ENCODE data around the gene TBXA2R. TPM values are rescaled to one million over a fixed set of nuclear protein-coding genes. Genes with fewer than 3 reads are reported as not detected.

TBXA2R gene
- total and polyA plus RNA-seq, 2 of the 8 experiments (the other 6 are each of a cell fraction or from before 2014, with no cell fraction given), result 0.39 to 0.50 TPM

DNA sequence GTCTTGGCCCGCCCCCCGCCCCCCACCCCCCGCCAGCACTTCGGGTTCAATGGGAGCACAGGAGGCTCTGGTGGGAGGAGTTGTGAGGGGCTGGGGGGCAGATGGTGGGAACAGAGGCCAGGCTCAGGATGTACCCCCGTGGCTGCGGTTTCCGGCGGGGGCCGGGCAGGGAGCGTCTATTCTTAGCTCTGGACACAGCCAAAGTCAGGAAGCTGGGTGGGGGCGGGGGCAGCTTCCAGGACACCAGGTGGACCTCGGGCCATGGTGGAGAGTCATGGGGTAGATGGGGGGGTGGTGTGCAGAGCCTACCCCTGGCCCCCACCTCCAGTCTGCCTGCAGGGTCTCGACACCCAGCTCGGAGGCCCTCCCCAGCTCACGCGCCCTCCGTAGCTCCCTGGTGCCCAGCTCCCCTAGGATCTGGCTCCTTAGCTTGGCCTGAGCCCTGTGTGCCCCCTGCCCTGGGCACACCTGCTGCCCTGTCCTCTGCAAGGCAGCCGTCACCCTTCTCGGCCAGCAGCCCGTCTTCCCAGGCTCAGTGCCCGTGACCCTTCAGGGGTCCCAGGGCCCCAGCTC lies 2.2 kb upstream of the TBXA2R start:
- Histone ChIP-seq H3K23me2 (ENCODE audit: low read depth, low read length) (peaks cover 18% of the 10 kb centered on the region; the same call in 1 of the 2 replicates), H2AK5ac (ENCODE audit: low read depth, low read length) (no peak overlapping the region), H3K4me1 (replicated peaks in 1 of 4; ENCODE audit: control insufficient read depth in 3 of 4, insufficient read depth in 4 of 4, low read length in 3 of 4) (peaks cover 3 to 14% (median 12%) of the 10 kb centered on the region in 4 experiments), H3K4me3 (ENCODE audit: extremely low read depth in 1 of 4, insufficient read depth in 2 of 4, low read depth in 3 of 4, low read length in 4 of 4) (no peak overlapping the region), H4K5ac (ENCODE audit: insufficient read length, low read depth, low read length) (no peak overlapping the region), H4K8ac (ENCODE audit: extremely low read depth, insufficient read depth, low read length) (no peak overlapping the region), H3K56ac (replicated peaks; ENCODE audit: insufficient read length, low read depth, low read length) (no peak overlapping the region), H3K36me3 (ENCODE audit: control insufficient read depth in 2 of 4, insufficient read depth in 4 of 4, low read length in 3 of 4) (peaks cover 0 to 21% (median 3%) of the 10 kb centered on the region in 4 experiments; a peak in 2 of 8 replicates), H3K9ac (replicated peaks in 1 of 4; ENCODE audit: extremely low read depth in 1 of 4, low read depth in 3 of 4, low read length in 3 of 4) (no peak overlapping the region; a peak in 1 of 7 replicates), H2BK5ac (ENCODE audit: low read depth, low read length) (no peak overlapping the region), H3K4me2 (ENCODE audit: insufficient read depth in 1 of 2, low read depth in 2 of 2, low read length in 2 of 2) (no peak overlapping the region; a peak in 1 of 4 replicates), H3K4ac (replicated peaks; ENCODE audit: insufficient read length, low read depth, low read length) (no peak overlapping the region), H2BK15ac (ENCODE audit: low read length) (no peak overlapping the region), H3K23ac (ENCODE audit: insufficient read length) (no peak overlapping the region), H3K27me3 (replicated peaks in 1 of 4; ENCODE audit: control insufficient read depth in 3 of 4, extremely low read depth in 1 of 4, insufficient read depth in 3 of 4, low read length in 3 of 4) (peaks cover 0 to 16% (median 13%) of the 10 kb centered on the region in 4 experiments; a peak in 5 of 7 replicates), H3K79me1 (ENCODE audit: low read depth, low read length) (no peaks in the 10 kb centered on the region; the same call in 1 of the 2 replicates), H3K27ac (ENCODE audit: low read depth, low read length) (no peak overlapping the region), H3K14ac (ENCODE audit: insufficient read length) (no peak overlapping the region), H2BK12ac (ENCODE audit: low read depth, low read length) (no peak overlapping the region), H2AFZ (ENCODE audit: low read length) (no peak overlapping the region), H3K18ac (ENCODE audit: extremely low read depth, low read length) (peak overlapping the region; percentile 60; the same call in 1 of the 2 replicates), H3K79me2 (ENCODE audit: control insufficient read depth in 1 of 2, insufficient read depth in 2 of 2, low read length in 2 of 2) (no peaks in the 10 kb centered on the region), H4K20me1 (replicated peaks in 1 of 2; ENCODE audit: control insufficient read depth in 1 of 2, insufficient read depth in 2 of 2, low read length in 2 of 2) (peaks cover 2 to 13% of the 10 kb centered on the region in 2 experiments), H3K9me3 (ENCODE audit: insufficient read depth in 2 of 2, low read depth in 1 of 2, low read length in 1 of 2) (no peaks in the 10 kb centered on the region), H2BK20ac (ENCODE audit: low read length) (no peak overlapping the region), H4K91ac (replicated peaks; ENCODE audit: insufficient read length, low read length) (no peak overlapping the region), H2BK120ac (replicated peaks; ENCODE audit: low read depth, low read length) (no peak overlapping the region)
- CTCF ChIA-PET (ENCODE audit: partially characterized antibody), result interaction anchor here (0.8 to 4.0 kb wide), 11 partner anchors 10 to 96 kb away, joined by 3 to 23 read pairs (median 4); partner anchors contain the start of gene GIPC3
- POLR2A ChIA-PET (ENCODE audit: partially characterized antibody), result interaction anchor here (0.6 to 1.9 kb wide), 6 partner anchors 10 to 152 kb away, joined by 3 to 6 read pairs (median 4); no protein-coding TSS in a partner anchor
- FAIRE-seq (no peak), DNase-seq (ENCODE audit: low read depth in 1 of 2, low spot score in 2 of 2) (no peak)
- 92% methylated on average over 17 of the region's 21 CpGs; no CpG with 5 or more reads in 1 of the 2 experiments for WGBS, 2 experiments (ENCODE audit: extremely low coverage in 1 of 2, insufficient coverage in 1 of 2, insufficient read length in 1 of 2, insufficient replicate concordance in 2 of 2, low coverage in 1 of 2, low lambda C conversion rate in 2 of 2, missing lambda C conversion rate in 1 of 2)
- no peak for TF ChIP-seq TCF12 (IDR thresholded peaks at IDR 0.05; ENCODE audit: low read depth, low read length)
- TF ChIP-seq JUN (IDR thresholded peaks at IDR 0.05; ENCODE audit: low read depth, low read length), result no peak
- no peak for TF ChIP-seq EGR1 (IDR thresholded peaks at IDR 0.05; ENCODE audit: borderline replicate concordance, low read depth, low read length)
- TF ChIP-seq, protein P1, sequence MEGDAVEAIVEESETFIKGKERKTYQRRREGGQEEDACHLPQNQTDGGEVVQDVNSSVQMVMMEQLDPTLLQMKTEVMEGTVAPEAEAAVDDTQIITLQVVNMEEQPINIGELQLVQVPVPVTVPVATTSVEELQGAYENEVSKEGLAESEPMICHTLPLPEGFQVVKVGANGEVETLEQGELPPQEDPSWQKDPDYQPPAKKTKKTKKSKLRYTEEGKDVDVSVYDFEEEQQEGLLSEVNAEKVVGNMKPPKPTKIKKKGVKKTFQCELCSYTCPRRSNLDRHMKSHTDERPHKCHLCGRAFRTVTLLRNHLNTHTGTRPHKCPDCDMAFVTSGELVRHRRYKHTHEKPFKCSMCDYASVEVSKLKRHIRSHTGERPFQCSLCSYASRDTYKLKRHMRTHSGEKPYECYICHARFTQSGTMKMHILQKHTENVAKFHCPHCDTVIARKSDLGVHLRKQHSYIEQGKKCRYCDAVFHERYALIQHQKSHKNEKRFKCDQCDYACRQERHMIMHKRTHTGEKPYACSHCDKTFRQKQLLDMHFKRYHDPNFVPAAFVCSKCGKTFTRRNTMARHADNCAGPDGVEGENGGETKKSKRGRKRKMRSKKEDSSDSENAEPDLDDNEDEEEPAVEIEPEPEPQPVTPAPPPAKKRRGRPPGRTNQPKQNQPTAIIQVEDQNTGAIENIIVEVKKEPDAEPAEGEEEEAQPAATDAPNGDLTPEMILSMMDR (IDR thresholded peaks at IDR 0.05; ENCODE audit: control extremely low read depth in 1 of 3, insufficient read depth in 1 of 3, low read depth in 1 of 3, low read length in 3 of 3), result no peak
- no peak for TF ChIP-seq POU5F1 (IDR thresholded peaks at IDR 0.05; ENCODE audit: low read depth, low read length)
- TF ChIP-seq SRF (IDR thresholded peaks at IDR 0.05; ENCODE audit: low read depth, low read length), result no peak
- no peak for TF ChIP-seq MAFK (IDR thresholded peaks at IDR 0.05; ENCODE audit: low read depth, low read length)
- no peak for TF ChIP-seq YY1 (IDR thresholded peaks at IDR 0.05; ENCODE audit: low read depth, low read length)
- TF ChIP-seq SUZ12 (IDR thresholded peaks at IDR 0.05; ENCODE audit: low read length), result no peak
- no peak for TF ChIP-seq PHF8 (conservative IDR thresholded peaks at IDR 0.05; ENCODE audit: low read depth, low read length)
